HG03060 (cell line): ENCODE results near the gene TP73.
"Not testable (repeated sequence)": the region's sequence is repeated elsewhere in the genome, so short reads cannot be mapped to it uniquely, and the experiment has no call there.

ENCODE experiments used
- ATAC-seq: cut with Tn5 transposase; IDR thresholded peaks from one replicate; pipeline ENCODE4 v1.9.1; 2021; ENCODE audit warnings: low read depth, moderate number of reproducible peaks; ENCODE audit not compliant: unreplicated experiment

TP73 gene

GRCh38 chr1:3618531-3618880 lies 33.8 kb upstream of the TP73 start:
- no peak for ATAC-seq

DNA sequence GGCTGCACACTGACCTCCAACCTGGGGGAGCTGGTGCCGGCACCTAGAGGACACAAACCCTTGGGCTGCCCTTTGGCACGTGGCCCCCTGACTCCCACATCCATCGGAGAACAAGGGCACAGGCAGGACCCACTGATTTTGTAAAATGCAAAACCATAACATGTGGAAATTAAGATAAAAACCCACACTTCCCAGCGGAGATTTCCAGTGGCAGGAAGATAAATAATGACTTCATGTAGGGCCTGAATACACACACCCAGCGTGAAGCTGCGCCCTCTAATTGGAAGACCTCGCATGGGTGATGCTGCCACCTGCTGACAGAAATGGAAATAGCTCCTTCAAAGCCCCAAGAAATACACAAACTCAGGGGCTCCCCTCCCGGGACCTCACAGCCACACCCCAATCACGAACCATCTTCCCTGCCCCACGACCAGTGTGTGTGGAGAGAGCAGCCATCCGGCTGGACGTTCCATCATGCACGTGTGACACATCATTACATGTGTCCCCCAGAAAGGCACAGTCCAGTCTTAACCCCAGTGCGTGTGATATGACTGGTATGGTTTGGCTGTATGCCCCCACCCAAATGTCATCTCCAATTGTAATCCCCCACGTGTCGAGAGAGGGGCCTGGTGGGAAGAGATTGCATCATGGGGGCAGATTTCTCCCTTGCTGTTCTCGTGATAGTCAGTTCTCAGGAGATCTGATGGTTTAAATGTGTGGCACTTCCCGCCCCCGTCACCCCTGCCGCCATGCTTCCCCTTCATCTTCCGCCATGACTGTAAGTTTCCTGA lies 33.2 kb upstream of the TP73 start:
- ATAC-seq, result no peak

DNA sequence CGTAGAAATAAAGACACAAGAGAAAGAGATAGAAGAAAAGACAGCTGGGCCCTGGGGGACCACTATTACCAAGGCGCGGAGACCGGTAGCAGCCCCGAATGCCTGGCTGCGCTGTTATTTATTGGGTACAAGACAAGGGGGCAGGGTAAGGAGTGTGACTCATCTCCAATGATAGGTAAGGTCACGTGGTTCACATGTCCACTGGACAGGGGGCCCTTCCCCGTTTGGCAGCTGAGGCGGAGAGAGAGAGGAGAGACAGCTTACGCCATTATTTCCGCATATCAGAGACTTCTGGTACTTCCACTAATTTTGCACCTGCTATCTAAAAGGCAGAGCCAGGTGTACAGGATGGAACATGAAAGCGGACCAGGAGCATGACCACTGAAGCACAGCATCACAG lies 31.6 kb upstream of the TP73 start:
- ATAC-seq, result no peak

DNA sequence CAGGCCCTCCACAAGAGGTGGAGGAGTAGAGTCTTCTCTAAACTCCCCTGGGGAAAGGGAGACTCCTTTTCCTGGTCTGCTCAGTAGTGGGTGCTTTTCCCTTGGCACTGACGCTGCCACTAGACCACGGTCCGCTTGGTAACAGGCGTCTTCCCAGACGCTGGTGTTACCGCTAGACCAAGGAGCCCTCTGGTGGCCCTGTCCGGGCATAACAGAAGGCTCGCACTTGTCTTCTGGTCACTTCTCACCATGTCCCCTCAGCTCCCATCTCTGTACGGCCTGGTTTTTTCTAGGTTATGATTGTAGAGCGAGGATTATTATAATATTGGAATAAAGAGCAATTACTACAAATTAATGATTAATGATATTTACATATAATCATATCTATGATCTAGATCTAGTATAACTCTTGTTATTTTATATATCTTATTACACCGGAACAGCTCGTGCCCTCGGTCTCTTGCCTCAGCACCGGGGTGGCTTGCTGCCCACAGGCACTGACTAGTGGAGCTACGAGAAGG lies 31.1 kb upstream of the TP73 start:
- ATAC-seq, result not testable (repeated sequence)

- ATAC-seq, result not testable (repeated sequence)
These were observed 30.2 kb upstream of the TP73 start for GRCh38 chr1:3622102-3622501.

GRCh38 chr1:3623441-3624199 lies 28.7 kb upstream of the TP73 start:
- no peak for ATAC-seq

GRCh38 chr1:3624200-3625136 lies 27.8 kb upstream of the TP73 start, which contains the start of gene TPRG1L:
Gene TPRG1L (plus strand): TSS chr1:3625015. CDS start chr1:3625073, 58 bp downstream.
- peak; percentile 82 for ATAC-seq

DNA sequence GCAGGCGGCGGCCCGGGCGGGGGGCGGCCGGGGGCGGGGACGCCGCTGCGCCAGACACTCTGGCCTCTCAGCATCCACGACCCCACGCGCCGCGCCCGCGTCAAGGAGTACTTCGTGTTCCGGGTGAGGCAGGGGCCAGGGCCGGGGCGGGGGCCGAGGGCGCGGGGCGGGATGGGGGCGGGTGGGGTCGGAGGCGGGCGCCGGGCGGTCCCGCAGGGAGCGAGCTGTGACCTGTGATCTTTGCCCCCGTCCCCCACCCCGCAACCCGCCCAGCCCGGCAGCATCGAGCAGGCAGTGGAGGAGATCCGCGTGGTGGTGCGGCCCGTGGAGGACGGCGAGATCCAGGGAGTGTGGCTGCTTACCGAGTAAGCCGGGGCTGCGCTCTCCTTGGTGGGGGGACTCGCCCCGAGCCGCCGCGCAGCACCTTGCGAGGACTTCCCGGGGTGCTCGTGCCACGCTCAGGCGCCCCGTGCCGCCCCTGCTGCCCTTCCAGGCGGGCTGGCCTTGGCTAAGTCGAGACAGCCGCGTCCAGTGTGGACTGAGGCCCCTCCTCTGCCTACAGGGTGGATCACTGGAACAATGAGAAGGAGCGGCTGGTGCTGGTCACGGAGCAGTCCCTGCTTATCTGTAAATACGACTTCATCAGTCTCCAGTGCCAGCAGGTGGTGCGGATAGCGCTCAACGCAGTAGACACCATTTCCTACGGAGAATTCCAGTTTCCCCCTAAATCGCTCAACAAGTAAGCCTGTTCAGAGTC lies 27.0 kb upstream of the TP73 start:
- ATAC-seq, result no peak

DNA sequence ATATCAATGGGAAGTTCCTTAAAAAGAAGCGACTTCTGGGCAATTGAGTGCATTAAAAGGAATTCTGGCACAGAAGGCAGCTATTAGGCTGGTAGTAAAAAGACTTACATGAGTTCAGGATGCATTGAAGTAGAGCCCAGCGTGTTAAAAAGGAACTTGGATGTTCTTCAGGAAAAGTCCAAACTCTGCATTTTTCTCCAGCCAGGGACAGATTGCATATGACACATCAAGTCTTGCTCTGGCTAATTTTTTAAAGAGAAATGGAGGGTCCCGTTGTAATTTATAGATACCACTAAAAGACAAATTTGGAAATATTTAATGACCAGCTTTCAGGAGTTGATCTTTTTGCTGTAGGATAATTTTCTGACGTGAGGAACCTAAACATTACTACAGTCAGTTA lies 26.3 kb upstream of the TP73 start:
- no peak for ATAC-seq

DNA sequence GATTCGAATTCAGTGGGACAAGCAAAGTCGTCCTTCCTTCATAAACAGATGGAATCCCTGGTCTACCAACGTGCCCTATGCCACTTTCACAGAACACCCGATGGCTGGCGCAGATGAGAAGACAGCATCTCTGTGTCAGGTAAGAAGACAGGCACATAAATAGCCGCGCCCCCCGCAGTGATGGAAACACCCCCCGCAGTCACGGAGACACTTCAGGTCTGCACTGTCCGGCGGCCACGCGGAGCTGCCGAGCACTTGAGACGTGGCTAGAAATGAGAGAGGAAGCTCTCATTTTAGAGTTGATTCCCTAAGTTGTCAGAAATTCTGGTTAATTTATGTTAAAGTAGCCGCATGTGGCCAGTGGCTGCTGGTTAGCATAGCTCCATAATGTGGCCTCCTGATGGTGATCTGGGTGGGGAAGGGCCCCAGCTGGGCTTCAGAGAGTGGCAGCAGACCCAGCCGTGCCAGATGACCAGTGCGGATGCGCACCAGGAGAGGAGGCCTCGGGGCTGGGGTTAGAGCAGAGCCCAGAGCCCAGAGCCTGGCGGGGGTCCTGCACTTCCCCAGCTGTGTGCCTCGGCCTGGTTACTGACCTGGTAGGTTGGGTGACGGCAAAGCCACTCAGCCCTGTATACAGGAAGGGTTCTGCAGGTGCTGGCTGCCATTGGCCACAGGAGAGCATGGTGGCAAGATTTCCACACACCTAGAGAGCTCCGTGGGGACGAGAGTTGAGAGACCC lies 24.6 kb upstream of the TP73 start:
- no peak for ATAC-seq

DNA sequence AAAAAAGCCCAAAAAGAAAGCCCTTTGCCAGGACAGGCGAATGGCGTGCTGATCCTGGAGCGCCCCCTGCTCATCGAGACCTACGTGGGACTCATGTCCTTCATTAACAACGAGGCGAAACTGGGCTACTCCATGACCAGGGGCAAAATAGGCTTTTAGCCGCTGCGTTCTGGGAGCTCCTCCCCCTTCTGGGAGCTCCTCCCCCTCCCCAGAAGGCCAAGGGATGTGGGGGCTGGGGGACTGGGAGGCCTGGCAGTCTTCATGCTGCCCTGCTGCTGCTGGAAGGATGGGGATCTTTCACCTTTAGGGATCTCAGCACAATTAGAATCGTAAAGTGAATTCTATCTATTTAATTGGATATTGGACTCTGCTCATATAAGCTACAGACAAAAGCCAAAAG lies 23.9 kb upstream of the TP73 start:
- no peak for ATAC-seq

GRCh38 chr1:3629561-3630160 lies 22.7 kb upstream of the TP73 start:
- no peak for ATAC-seq

- ATAC-seq, result no peak
These were observed 22.1 kb upstream of the TP73 start for GRCh38 chr1:3630161-3630611.

DNA sequence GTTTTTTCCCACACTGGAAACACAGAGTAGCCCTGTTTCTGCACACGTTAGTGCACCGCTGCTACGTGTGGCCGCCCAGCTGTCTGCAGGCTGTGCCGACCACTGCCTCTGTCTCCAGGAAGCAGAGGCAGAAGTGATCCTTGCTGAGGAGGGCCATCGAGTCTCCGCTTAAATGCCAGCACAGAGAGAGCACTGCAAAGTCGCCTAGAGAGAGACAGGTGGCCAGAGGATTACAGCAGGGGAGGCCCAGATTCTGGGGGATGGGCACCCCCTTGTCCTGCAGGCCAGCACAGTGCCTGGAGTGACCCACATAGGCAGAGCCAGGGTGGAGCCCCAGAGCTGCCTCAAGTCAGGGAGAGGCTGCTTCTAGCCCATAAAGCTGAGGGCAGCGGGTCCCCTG lies 21.4 kb upstream of the TP73 start:
- no peak for ATAC-seq

- ATAC-seq, result no peak
These were observed 20.7 kb upstream of the TP73 start for GRCh38 chr1:3631320-3632260.

GRCh38 chr1:3632298-3632697 lies 20.0 kb upstream of the TP73 start:
- no peak for ATAC-seq

DNA sequence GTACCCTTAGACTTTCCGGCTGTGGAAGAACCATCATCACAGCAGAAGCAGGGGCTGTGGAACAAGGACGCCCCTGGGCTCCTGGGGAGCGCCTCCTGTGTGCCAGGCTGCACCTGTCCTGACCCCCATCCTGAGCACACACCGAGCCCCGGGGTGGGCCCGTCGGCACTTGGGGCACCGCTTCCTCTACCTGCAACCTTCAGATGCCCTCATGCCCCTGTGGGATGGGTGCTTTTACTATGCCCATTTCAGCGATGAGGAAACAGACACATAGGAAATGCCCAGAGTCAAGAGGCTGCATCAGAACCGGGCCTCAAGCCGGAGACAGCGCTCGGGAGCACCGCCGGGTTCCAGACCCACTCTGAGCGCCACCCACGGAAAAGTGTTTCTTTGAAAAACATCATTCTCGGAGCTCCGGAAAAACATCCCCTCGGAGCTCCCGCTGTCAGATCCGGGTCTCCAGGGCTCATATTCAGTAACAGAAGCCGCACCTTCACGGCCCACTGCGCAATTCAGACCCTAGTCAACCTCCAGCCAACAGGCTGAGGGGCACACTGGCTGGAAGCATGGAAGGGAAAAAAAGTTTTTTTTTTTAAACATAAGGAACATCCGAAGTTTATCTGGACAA lies 19.5 kb upstream of the TP73 start:
- ATAC-seq, result no peak
